ENCODE results near the gene ZNHIT2. TPM values are rescaled to one million over a fixed set of nuclear protein-coding genes. Genes with fewer than 3 reads are reported as not detected.

ZNHIT2 gene
- total RNA-seq, 1 experiment from 2014 or later = 13.2 TPM

DNA sequence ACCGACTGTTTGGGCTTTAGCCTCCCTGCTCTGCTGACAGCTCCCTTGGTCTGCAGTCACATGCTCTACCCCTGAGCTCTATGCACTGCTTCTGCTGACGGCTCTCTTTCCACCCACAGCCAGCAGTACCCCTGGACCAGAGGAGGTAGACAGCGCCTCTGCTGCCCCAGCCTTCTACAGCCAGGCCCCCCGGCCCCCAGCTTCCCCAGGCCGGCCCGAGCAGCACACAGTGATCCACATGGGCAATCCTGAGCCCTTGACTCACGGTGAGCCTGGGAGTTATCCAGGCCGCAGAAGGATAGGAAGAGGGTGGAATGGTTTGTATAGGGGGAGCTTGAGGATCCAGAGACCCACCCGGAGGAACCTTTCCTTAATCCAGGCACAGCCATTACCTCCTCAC, 30.7 kb downstream of the ZNHIT2 start:
- Mint-ChIP-seq H3K27me3 (ENCODE audit: unreplicated experiment) (no peaks in the 10 kb centered on the region), H3K4me1 (ENCODE audit: low read depth, unreplicated experiment) (peaks cover 23% of the 10 kb centered on the region), H3K27ac (ENCODE audit: unreplicated experiment) (no peak overlapping the region), H3K36me3 (ENCODE audit: insufficient read depth, unreplicated experiment) (peaks cover 50% of the 10 kb centered on the region), H3K4me3 (ENCODE audit: low read depth, unreplicated experiment) (no peak overlapping the region), H3K9me3 (ENCODE audit: low read depth, unreplicated experiment) (no peaks in the 10 kb centered on the region)
- intact Hi-C loops (cut with micrococcal nuclease; ENCODE audit: unreplicated experiment) = no loop called here
- DNase-seq = no peak
- TF ChIP-seq, protein P1, sequence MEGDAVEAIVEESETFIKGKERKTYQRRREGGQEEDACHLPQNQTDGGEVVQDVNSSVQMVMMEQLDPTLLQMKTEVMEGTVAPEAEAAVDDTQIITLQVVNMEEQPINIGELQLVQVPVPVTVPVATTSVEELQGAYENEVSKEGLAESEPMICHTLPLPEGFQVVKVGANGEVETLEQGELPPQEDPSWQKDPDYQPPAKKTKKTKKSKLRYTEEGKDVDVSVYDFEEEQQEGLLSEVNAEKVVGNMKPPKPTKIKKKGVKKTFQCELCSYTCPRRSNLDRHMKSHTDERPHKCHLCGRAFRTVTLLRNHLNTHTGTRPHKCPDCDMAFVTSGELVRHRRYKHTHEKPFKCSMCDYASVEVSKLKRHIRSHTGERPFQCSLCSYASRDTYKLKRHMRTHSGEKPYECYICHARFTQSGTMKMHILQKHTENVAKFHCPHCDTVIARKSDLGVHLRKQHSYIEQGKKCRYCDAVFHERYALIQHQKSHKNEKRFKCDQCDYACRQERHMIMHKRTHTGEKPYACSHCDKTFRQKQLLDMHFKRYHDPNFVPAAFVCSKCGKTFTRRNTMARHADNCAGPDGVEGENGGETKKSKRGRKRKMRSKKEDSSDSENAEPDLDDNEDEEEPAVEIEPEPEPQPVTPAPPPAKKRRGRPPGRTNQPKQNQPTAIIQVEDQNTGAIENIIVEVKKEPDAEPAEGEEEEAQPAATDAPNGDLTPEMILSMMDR (IDR thresholded peaks at IDR 0.05; ENCODE audit: unreplicated experiment) = no peak
- BruUV-seq (replicated peaks) = no TSS peak
- CTCF ChIA-PET = interaction anchor here (0.7 kb wide), 1 partner anchor 15 kb away, joined by 5 read pairs; no protein-coding TSS in a partner anchor

DNA sequence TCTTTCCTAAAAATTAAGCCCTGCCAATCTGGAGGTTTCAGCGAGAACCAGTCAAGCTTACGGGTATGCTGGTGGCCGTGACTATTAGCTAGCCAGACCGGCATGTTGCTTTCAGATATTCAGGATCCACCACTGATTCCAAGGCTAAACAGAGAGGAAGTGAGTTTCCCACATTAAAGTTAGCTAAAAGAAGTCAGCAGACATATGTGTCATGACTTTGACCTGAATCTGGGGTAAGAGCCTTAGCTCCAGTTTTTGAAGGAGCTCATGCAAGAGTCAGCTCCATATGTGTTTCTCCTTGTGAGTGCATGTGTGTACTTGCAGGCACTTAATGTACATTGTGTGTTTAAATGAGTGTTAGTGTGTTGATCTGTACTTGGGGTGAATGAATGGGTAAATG, 32.1 kb downstream of the ZNHIT2 start:
- intact Hi-C loops (cut with micrococcal nuclease; ENCODE audit: unreplicated experiment) = no loop called here
- Mint-ChIP-seq H3K27me3 (ENCODE audit: unreplicated experiment) (no peaks in the 10 kb centered on the region), H3K27ac (ENCODE audit: unreplicated experiment) (peak overlapping the region; percentile 97), H3K4me1 (ENCODE audit: low read depth, unreplicated experiment) (peaks cover 32% of the 10 kb centered on the region), H3K36me3 (ENCODE audit: insufficient read depth, unreplicated experiment) (peaks cover 57% of the 10 kb centered on the region), H3K4me3 (ENCODE audit: low read depth, unreplicated experiment) (peak overlapping the region; percentile 100), H3K9me3 (ENCODE audit: low read depth, unreplicated experiment) (no peaks in the 10 kb centered on the region)
- DNase-seq = no peak
- TF ChIP-seq, protein P1 (IDR thresholded peaks at IDR 0.05; ENCODE audit: unreplicated experiment) = no peak
- CTCF ChIA-PET = no interaction called here
- no TSS peak for BruUV-seq (replicated peaks)

DNA sequence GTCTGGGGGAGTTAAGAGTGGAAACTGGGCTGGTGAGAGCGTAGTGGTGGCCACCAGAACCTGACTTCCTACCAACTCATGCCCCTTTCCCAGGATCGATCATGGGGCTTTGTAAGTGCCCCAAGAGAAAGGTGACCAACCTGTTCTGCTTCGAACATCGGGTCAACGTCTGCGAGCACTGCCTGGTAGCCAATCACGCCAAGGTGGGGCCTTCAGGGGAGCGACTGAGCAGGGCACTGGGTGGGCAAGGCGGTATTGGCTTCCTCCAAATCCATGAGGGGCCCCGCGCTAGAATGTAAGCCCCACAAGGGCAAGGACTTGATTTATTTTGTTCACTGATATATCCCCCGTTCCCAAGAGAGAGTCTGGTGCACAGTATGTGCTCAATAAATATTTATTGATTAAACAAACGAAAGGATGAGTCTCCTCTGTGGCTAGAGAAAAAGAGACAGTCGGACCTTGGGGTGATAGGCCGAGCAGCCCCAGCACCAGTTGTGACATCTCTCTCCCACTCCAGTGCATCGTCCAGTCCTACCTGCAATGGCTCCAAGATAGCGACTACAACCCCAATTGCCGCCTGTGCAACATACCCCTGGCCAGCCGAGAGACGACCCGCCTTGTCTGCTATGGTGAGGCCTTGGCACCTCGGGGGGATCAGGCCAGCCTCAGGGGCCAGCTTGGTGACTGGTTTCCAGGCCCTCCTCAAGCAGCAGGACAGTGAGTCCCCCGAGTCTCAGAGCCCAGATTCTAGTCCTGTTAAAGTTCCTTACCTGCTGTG, 32.7 kb downstream of the ZNHIT2 start:
- peaks cover 32% of the 10 kb centered on the region for H3K4me1 Mint-ChIP-seq (ENCODE audit: low read depth, unreplicated experiment)
- TF ChIP-seq, protein P1 (IDR thresholded peaks at IDR 0.05; ENCODE audit: unreplicated experiment) = no peak
- no TSS peak for BruUV-seq (replicated peaks)
- peak overlapping the region; percentile 100 for H3K4me3 Mint-ChIP-seq (ENCODE audit: low read depth, unreplicated experiment)
- H3K27me3 Mint-ChIP-seq (ENCODE audit: unreplicated experiment) = no peaks in the 10 kb centered on the region
- no peaks in the 10 kb centered on the region for H3K9me3 Mint-ChIP-seq (ENCODE audit: low read depth, unreplicated experiment)
- CTCF ChIA-PET = no interaction called here
- H3K27ac Mint-ChIP-seq (ENCODE audit: unreplicated experiment) = peak overlapping the region; percentile 97
- intact Hi-C loops (cut with micrococcal nuclease; ENCODE audit: unreplicated experiment) = no loop called here
- peaks cover 62% of the 10 kb centered on the region for H3K36me3 Mint-ChIP-seq (ENCODE audit: insufficient read depth, unreplicated experiment)
- no peak for DNase-seq

DNA sequence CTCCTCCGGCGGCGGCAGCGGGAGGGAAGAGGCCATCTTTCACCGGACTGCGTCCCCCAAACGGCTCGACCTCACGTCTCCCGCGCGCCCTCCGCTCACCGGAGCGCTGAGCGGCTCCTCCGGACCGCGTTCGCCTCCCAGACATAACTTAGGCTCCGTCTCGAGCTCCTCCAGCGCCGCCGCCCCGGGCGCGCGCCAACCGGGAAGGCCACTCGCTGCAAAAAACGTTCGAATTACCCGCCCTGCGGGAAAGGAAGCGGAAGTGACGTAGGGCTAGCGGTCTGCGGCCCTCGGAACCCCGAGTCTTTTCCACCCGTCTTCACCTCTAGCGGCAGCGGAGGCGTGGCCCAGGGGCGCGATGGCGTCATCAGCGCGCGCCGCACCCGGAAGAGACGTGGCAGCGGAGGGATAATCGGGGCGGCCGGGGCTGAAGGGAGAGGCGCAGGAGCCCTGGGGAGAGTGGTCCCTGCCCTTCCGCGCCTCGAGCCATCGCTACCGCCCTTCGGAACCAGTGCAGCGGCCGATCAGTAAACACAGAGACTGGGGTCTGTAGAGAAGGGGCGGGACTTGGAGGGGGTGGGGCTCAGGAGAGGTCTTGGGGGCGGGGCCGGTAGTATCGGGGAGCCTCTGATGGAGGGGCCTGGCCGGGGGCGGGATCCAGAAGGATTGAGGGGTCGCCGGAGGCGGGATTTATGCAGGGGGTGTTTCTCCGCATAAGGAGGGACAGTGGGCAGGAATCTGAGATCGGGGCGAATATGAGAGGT, 33.5 kb downstream of the ZNHIT2 start, which contains the start of the genes CDCA5 and ZFPL1:
TSS of gene CDCA5 (minus strand) at position 207 of the 764 bp plus-strand sequence. CDS start at position 145, 62 bp downstream.
TSS of gene ZFPL1 (plus strand) at position 389 of the 764 bp plus-strand sequence. CDS start 477 bp downstream, outside the sequence.
- TF ChIP-seq, protein P1 (IDR thresholded peaks at IDR 0.05; ENCODE audit: unreplicated experiment) = no peak
- H3K27ac Mint-ChIP-seq (ENCODE audit: unreplicated experiment) = peak within 1 kb of the TSS; percentile 97
- no peaks in the 10 kb centered on the region for H3K9me3 Mint-ChIP-seq (ENCODE audit: low read depth, unreplicated experiment)

More for the DNA sequence above, 33.5 kb downstream of the ZNHIT2 start, which contains the start of the genes CDCA5 and ZFPL1:
- Mint-ChIP-seq H3K27me3 (ENCODE audit: unreplicated experiment) (no peaks in the 10 kb centered on the region), H3K4me1 (ENCODE audit: low read depth, unreplicated experiment) (peaks cover 32% of the 10 kb centered on the region), H3K4me3 (ENCODE audit: low read depth, unreplicated experiment) (peak within 1 kb of the TSS; percentile 100), H3K36me3 (ENCODE audit: insufficient read depth, unreplicated experiment) (peaks cover 64% of the 10 kb centered on the region)
- DNase-seq = peak; percentile 97
- BruUV-seq (replicated peaks) = no TSS peak
- intact Hi-C loops (cut with micrococcal nuclease; ENCODE audit: unreplicated experiment) = no loop called here
- CTCF ChIA-PET = no interaction called here

Data from Calu3 (cell line).